Effector CD8-positive, alpha-beta T cell (primary cell): ENCODE measurements around the gene LYRM4.

Experiments used
- DNase-seq: peaks from one replicate; lab custom pipeline; 2025; lab: John Stamatoyannopoulos, UW

Gene LYRM4

DNA sequence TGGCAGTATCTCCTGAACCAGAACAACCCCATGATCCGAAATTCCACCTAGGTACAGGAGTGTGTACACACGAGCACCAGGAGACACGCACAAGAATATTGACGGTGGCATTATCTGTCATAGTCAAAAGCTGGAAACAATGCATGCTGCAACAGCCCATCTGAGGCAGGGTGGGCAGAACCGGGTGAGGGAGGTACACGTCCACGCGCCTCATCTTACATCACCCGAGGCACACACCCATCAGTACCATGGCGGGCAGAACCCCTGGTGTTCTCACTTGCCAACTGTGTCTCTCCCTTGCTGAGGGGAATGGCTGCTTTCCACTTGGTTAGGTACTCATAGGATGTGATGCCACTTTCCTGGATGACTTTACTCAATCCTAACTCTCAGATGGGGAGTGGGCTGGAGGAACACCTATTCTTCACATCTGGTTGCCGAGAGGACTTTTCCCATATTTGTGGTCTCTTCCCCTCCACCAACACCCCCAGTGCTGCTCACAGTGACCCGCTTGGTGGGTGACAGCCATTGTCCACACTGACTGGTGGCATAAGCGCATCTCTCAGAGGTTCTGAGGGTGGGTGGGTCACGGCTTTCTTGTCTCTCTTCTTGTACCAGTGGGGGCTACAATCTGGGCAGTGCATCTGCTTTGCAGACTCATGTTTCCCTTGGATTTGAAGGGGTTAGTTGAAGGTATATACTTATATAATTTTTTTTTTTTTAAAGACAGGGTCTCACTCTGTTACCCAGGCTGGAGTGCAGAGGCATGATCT, 162.1 kb downstream of the LYRM4 start:
- no peak for DNase-seq

DNA sequence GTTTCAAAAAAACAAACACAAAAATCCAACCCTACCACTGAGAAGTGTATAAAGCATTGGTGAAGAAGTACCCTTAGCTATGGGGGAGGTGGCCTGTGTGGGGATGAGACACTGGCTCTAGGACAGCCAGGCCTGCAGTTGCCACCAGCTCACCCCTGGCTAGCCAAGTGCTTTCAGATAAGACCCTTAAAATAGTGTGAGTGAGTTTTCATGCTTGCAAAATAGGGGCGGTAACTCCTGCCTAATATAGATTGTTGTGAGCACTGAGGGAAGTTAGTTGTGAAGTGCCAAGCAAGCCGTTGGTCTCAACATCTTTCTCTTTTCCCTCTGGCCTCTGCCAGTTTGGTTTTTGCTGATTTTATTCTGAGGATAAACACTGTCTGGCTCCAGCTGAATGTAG, 164.3 kb downstream of the LYRM4 start:
- no peak for DNase-seq

DNA sequence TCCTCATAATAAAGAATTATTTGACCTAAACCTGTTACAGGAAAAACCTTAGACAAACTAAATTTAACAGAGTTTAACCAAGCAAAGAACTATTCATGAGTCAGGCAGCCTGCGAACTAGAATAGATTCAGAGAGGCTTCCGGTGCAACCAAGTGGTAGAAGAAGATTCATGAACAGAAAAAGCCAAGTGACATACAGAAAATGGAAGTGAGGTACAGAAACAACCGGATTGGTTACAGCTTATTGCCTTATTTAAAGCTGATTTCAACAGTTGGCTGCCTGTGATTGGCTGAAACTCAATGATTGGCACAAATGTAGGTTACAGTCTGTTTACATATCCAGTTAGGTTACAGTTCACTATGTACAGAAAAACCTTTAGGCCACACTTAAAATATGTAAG, 165.5 kb downstream of the LYRM4 start:
- DNase-seq, result no peak

DNA sequence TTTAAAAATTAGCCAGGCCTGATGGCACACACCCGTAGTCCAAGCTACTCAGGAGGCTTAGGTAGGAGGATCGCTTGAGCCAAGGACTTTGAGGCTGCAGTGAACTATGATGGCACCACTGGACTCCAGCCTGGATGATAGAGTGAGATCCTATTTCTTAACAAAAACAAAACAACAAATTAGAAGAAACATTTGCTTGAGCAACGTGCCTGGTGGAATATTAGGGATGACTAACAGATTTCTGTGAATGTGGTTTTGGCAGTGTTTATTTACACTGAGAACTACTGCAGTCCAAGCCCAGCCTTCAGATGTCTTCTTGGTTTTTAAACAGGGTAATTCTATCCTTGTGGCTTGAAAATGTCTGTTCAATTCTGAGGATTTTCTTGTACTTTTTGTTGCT, 166.4 kb downstream of the LYRM4 start:
- DNase-seq, result no peak

DNA sequence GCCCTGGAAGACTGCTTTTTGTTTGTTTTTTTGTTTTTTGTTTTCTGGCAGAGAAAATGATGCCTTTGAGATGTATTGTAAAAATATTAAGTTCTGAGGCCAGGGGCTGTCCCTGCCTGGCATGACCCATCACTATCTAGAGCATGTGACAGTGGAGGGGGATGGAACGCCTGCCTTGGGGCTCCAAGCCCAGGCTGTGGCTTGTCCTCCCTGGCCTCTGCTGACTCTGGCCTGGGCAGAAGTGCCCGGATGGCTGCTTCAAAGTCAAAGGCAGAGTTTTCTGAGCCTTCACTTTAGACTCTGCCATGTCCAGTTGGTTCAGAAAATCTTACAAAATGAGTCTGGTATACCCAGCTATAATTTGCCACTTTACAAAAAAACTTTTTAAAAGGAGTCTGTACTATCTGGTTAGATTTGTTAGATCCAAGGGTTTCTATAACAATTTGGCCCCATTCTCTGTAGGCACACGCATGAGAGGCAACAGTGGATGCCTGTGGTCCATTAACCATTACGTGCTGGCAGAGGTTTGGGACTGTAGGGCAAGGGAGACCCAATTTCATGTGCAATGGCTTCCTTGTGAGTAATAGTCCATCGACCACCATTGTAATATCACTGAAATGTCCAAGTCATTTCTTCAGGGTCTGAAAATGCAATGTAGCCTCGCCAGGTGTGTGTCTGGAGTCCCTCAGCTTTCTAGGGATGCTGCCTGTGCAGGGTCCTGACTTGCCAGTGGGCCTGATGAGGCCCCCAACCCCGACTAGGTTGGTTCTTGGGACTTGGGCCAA, 167.3 kb downstream of the LYRM4 start:
- no peak for DNase-seq

DNA sequence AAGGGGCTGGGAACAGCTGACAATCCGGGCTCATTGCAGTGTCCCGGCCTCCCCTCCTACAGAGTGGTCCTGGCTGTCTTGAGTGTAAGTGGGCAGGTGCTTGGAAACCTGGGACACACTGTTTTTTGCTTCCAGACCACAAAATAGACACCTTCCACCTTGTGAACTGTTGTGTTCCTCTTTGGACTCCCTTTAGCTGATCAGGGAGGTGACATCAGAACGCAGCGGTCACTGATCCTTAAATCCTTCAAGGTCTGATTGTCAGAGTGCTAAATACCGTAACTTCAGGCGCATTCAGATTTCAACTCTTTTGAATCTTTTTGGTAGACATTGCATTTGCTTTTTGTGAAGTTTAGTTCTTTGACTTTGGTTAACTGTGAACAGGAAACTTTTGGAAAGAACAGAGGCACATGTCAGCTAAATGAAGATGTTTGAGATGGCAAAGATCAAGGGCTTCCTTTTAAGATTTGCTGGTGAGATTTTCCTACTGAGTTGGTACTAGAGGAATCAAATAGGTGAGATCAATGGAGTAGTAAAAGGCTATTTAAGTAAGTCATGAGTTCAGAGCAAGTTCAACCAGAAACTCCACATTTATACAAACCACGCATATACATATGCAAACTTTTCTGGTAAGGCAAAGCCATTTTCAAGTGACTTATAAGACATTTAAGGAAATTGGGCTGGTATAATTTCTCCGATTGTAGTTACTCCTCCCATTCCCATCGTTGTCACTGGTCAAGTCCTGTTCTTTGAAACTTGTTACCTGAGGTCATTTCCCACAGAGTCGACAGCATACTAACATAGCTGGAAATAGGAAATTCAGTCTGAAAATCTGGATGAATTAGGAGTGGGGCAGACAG, 169.3 kb downstream of the LYRM4 start:
- DNase-seq, result no peak

DNA sequence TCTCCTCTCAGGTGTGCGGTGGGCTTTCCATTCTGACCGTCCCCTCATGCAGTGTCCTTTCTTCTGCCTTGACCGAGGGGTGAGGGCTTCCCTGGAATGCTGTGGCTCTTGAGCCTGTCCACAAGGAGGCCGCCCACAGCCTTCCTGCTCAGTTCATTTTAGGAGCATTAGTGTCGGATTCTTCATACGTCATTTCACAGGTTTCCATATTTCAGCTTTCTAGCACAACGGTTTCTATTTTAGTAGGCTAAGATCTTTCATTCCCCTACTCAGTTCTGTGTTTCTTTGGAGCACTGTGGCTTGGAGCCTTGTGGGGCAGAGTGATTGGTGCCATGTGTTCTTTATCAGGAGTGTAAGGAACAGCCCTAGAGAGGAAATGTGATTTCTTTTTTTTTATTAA, 170.1 kb downstream of the LYRM4 start:
- DNase-seq, result no peak

DNA sequence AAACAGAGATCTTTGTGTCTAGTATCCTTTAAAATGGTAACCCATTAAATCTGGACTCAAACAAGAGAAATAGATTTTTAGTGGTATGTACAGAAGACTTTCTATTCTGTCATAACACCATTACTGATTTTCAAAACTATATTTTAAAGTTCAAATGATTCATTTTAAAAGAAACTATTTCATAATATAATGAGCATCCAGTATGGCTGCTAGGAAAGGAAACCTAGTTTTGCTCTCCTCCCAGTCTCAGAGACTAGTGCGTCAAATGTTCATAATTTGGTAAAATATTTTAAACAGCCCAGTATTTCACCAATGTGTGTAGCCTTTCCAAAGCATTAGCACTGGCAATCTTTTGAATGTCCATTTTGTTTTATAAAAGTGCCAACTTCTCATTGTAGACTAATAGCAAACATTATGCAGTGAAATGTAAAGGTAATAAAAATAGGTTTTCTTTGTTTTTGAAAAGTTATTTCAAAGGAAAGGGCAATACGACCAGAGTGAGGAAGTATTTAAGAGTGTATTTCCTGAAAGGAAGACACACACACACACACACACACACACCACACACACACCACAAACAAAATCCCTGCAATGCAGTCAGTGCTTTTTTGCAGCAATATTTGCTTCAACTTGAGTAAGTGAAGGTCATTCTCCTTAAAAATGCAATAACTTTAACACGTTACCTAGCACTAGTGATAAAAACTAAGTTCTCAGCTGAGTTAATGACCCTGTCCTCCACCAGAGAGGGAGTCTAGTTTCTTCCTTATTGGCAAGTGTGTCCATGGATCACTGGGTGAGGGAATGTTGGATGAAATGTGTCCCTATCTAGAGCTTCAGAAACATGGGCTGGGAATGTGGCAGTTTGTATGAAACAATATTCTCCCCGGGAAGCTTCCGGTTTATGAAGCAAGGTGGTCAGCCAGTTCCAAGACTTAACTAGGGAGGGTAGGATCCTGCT, 171.0 kb downstream of the LYRM4 start:
- no peak for DNase-seq

DNA sequence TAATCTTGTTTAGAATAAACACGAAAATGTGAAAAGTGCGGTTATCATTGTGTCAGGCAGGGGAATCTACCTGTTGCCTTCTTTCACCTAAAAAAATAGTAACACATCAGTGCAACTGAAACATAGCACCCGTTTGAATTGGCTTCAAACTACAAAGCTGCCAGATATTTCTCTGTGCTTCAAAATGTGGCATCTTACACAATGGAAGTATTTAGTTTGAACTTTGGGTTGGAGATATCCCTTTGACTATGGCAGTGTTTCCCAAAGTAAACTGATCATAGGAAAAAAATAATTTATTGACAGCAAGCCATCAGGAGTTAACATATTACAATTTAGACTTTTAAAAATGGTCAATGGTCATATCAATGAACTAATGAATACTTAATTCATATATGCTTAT, 172.0 kb downstream of the LYRM4 start:
- DNase-seq, result no peak

DNA sequence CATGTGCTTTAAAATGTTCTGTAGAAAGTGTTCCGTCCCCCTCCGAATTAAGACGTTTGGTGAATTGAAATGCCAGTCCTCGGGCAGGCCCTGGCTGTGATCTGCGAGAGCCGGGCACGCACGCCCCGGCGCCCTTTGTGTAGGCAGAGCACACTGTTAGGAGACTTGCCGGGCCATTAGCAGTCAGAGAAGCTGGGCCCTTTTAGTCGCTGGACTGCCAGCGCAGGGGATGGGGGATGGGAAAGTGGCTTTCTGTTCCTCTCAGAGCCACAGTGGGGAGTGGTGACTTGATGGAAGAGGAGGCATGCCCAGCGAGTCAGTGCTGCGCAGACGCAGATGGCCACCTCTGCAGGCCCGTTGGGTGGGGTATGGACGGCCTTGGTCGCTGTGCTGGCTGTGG, 173.4 kb downstream of the LYRM4 start:
- no peak for DNase-seq

DNA sequence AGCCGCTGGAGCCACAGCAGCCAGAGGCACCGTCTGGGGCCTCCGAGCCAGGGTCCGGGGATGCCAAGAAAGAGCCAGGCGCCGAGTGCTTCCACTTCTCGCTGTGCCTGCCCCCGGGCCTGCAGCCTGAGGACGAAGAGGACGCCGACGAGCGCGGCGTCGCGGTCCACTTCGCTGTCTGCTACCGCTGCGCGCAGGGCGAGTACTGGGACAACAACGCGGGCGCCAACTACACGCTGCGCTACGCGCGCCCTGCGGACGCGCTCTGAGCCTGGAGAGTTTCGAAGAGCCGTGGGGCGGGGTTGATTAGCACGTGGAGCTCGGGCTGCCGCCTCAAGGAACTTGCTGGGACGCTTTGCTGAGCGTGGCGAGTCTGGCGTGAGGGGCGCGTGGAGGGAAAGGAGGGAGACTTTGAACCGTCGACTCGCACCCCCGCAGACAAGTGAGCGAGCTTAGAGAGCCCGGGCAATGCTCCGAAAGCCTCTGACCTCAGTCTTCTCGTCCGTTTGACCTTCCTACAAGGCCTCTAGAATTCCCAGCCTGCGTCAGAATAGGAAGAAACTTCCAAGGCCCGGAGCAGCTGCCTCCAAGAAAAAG, 174.4 kb downstream of the LYRM4 start:
- no peak for DNase-seq

DNA sequence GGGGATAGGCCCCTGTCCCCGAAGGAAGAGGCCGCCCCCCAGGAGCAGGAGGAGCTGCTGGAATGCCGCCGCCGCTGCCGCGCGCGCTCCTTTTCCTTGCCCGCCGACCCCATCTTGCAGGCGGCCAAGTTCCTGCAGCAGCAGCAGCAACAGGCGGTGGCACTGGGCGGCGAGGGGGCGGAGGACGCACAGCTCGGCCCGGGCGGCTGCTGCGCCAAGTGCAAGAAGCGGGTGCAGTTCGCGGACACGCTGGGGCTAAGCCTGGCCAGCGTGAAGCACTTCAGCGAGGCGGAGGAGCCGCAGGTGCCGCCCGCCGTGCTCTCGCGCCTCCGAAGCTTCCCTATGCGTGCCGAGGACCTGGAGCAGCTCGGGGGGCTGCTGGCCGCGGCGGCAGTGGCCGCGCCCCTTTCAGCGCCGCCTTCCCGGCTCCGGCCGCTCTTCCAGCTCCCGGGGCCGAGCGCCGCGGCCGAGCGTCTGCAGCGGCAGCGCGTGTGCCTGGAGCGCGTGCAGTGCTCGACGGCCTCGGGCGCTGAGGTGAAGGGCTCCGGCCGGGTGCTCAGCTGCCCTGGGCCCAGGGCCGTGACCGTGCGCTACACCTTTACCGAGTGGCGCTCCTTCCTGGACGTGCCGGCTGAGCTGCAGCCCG, 175.0 kb downstream of the LYRM4 start:
- no peak for DNase-seq

DNA sequence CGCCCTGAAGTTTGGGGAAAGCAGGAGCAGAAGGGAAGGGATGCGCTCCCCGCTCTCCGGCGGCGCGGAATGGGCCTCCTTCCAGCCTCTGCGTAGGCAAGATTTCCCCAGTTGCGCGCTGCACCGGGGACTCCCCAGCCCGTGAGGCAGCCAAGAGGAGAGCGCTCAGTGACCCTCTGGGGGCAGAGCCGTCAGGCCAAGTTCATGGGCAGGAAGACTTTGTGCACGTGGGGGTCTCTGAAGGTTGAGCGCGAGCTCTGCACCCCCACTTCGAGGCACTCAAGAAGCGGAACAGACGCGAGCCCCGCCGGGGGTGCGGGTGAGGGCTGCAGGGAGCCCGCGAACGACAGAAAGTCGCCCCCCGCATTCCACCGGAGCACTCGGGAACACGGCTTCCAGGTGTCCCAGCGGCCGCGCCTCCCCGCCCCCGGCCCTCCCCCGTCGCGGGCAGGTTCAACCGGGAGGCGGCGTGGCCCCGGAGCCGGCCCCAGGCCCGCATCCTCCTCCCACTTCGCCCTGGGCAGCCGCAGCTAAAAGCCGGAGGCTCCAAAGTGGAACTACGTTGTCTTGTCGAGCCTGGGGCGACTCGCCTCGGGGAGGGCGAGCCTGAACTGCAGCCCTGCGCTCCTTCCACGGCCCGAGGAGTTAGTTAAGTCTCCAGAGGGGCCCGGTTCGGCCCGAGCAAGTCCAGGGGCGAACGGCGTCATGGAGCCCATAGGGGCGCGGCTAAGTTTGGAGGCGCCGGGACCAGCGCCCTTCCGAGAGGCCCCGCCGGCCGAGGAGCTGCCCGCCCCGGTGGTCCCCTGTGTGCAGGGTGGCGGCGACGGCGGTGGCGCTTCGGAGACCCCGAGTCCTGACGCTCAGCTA, 175.7 kb downstream of the LYRM4 start, which contains the start of gene PPP1R3G:
Gene PPP1R3G (plus strand): TSS at position 561 of the 867 bp plus-strand sequence. CDS start 145 bp downstream, at position 706.
- DNase-seq, result no peak

DNA sequence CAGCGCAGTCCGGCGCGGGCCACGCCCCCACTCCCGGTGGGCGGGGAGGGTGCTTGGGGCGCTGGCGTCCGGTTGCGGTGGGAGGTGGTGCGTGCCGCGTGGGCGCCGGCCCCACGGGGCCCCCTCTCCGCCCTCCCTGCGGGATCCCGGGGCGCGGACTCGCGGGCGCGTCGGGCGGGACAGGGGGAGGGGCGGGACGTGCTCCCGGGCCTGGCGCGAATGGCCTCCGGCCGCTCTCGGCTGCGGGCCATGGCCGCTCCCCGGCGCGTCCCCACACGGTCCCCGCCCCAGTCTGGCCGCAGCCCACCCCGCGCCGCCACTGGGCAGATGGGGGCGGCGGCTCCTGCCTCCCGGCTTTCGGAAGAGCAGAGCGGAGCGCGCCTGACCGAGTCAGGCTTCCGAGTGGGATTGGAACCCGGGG, 176.4 kb downstream of the LYRM4 start:
- DNase-seq, result no peak

DNA sequence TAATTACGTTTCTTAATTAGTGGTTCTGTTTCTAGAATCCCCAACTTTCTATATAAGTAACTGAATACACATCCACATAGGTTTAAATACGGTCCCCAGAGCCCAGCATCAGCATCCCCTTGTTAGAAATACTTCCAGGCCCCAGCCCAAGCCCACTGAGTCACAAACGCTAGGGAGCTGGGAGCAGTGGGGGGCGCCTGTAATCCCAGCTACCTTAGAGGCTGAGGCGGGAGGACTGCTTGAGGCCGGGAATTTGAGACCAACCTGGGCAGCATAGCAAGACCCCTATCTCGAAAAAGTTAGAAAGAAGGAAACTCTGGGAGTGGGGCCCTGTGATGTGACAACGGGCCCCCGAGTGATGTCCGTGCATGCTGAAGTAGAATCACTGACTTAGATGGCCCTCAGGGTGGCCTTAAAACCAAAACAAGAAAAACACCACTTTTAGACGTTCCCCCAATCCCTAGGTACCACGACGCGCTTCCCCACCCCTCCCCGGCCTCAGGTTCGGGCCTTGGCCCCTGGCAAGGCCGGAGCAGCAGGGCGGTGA, 176.9 kb downstream of the LYRM4 start:
- DNase-seq, result no peak

DNA sequence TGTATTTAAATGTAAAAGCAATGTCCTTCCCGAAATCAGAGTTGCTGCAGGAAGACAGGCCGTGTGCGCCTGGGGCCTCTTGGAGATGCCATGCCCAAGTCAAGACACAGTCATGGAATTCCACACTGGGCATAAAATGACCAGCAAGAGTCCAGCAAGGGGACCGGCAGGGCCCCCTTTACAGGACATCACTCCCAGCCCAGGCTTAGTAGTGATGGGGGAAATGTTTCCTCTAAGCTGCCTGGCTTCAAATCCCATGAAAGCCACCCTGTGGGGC, 177.5 kb downstream of the LYRM4 start:
- DNase-seq, result no peak

DNA sequence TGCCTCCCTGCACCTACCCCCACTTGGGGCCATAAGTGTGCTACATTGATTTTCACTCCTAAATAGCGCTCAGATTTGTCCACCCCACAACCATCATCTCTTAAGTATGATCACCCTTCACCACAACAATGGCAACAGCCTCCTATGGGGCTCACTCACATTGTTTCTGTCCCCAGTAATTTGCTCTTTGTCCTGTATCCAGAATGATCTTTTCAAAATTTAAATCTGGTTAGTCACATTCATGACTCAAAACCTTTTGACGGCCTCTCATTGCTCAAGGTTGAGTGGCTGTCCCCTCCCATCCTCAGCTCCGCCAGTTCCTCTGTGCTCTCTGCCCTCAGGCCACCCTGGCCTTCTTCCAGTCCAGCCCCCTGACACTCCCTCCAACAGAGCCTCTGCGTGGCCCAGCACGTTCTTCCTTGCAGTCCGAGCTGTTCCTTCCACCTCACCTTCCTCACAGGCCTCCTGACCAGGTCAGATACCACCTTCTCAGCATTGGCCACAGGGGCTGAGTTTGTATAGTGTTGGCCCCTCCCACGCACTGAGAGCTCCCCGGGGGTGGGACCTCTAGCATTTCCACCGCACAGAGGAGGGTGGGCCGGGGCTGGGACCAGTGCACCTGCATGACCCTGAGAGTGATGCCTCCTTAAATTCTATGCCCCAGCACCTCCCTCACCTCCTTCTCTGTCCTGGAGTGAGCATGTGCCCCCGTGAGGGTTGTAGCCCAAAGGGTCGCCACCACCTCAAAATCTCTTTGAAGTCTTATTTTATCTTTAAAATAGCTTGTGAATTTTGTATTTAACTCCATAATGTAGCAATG, 178.1 kb downstream of the LYRM4 start:
- no peak for DNase-seq

DNA sequence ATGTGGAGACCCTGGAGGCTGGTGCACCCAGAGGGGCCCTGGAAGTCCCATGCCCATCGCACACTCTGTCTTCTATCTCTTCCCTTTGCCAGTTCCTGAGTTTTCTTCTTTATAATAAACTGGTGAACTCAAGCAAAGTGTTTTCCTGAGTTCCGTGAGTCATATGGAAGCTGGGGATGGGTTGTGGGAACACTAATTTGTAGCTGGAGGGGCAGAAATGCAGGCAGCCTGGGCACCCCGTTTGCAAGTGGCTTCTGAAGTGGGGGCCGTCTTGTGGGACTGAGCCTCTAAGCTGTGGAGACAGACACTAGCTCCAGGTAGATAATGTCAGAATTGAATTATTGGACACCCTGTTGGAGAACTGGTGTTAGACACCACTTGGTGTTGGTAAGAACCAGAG, 178.8 kb downstream of the LYRM4 start:
- DNase-seq, result no peak
